ENCODE results near the gene GJB4.
"Not testable (repeated sequence)": the region's sequence is repeated elsewhere in the genome, so short reads cannot be mapped to it uniquely, and the experiment has no call there.

Gene GJB4

DNA sequence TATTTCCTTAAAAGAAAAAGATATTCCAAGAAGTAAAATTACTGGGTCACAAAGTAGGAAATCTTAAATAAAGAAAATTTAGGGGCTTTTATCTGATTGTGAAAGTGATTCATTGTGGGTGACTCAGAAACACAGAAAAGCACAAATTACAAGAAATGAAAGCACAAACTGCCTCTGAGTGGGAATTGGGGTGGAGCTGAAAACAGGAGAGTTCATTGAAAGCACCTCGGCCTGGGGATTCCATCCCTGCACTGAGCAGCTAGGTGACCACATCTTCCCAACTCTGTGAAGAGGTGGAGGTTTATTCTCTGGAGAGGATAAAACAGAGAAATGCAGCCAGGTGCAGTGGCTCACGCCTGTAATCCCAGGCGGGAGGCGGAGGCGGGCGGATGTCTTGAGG lies 40.7 kb downstream of the GJB4 start:
- DNase-seq, result no peak

DNA sequence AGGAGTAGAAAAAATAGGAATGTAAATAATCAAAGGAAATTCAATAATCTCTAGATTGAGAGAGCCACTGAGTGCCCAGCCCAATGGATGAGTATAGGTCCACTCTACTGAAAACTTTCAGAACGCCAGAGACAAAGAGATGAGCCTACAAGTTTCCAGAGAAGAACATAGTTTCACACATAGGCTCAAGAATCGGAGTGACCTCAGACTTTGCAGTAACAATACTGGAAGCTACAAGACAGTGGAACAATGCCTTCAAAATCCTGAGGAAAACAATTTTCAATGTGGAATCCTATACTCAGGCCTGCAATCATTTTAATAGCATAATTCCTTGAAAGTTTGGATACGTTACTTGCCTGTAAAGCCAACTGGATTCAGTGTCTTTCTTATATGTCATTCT lies 44.2 kb downstream of the GJB4 start:
- no peak for DNase-seq

DNA sequence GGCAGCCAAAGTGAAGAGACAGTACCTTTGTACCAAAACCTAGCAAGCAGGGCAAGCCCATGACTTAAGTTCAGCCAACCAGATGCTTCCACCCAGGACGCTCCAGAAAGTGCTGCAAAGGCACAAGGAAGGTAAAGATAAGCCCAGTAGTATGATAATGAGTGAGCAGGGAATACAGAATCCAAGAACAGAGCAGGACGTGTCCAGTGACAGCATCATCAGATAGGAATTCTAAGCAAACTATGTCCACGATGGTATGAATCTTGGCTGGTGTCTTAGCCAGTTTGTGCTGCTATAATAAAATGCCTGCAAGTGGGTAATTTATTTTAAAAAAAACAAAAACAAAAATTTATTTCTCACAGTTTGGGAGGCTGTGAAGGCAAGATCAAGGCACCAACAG lies 46.9 kb downstream of the GJB4 start:
- peak; percentile 15 for DNase-seq

DNA sequence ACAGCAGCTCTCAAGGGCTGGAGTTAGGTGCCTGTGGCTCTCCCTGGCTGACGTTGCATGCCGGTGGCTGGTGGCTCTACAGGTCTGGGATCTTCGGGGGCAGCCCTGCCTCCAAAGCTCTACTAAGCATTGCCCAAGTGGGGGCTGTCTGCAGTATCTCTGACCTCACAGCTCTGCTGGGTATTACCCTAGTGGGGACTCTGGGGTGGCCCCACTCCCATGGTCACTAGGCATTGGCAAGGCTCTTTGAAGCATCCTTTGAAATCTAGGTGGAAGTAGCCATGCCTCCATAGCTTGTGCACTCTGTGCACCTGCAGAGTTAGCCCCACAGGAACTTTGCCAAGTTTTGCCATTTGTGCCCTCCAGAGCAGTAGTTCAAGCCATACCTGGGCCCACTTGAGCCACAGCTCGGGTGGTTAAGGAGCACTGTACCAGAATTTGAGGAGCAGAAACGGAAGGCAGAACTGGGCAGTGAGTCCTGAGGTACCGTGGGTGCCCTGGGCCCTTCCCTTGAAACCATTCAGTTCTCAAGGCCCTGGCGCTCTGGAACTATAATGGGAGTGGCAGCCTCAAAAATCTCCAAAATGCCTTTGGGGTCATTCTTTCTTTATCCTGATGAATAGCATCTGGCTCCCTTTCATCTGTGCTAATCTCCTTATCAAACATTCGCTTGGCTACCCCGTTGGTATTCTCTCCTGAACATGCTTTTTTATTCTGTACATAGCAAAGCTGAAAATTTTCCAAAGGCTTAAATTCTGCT lies 48.7 kb downstream of the GJB4 start:
- no peak for DNase-seq

DNA sequence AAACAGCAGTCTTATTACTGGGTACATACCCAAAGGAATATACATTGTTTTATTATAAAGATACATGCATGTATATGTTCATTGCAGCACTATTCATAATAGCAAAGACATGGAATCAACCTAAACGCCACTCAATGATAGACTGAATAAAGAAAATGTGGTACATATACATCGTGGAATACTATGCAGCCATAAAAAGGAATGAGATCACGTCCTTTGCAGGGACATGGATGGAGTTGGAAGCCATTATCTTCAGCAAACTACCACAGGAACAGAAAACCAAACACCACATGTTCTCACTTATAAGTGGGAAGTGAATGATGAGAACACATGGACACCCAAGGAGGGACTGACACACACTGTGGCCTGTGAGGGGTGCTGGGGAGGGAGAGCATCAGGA lies 51.2 kb downstream of the GJB4 start:
- DNase-seq, result not testable (repeated sequence)
